HG03558 (cell line): ENCODE measurements around the gene ZNF335.
"Not testable (repeated sequence)": the region's sequence is repeated elsewhere in the genome, so short reads cannot be mapped to it uniquely, and the experiment has no call there.

Source experiments
- ATAC-seq: cut with Tn5 transposase; IDR thresholded peaks from one replicate; pipeline ENCODE4 v1.9.1; 2021; ENCODE audit warnings: moderate number of reproducible peaks; ENCODE audit not compliant: unreplicated experiment; ENCODE audit errors: extremely low read depth

ZNF335 gene

DNA sequence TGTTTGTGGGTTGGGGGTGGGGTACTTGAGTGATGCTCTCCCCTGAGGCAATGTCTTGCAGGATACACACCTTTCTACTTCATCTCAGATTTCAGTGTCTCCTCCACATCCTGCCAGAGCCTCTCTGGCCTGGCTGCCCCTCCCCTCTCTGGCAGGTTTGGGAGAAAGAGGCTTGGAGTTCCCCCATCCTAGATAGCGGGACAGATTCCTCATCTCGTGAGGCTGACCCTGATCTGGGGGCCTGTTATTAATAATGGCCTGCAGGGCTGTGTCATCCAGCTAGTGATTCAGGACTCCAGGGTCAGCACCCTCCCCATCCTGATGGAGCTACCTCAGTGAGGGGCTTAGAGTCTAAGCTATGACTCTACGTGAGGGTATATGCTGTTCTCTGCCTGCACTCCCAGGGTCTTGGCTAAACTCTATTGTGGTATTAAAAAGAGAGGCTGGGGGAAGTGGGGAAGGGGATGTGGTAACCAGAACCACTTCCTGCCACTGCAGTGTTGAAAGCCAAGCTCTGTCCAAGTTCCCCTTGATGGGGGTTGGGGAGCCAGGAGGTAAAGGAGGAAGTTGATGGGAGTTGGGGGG is 33.0 kb upstream of the ZNF335 start:
- ATAC-seq, result no peak

DNA sequence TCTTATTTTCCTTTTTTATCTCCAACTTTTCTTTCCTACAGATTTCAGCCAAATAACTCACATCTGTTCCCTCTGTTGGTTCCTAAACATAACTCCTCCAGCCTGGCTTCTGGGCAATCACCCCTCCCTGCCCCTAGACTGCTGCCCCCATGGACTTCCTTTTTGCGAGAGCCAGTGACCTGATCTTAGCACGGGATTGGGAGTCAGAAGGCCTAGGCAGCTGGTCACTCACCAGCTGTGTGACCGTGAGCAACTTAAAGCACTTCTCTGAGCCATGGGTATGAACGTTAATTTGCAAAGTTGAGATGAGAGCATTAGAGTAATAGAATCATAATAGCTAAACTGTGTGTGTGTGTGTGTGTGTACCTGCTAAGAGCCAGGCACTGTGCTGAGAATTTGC is 32.2 kb upstream of the ZNF335 start:
- ATAC-seq, result no peak

GRCh38 chr20:46002008-46002407 is 30.0 kb upstream of the ZNF335 start:
- ATAC-seq, result no peak

DNA sequence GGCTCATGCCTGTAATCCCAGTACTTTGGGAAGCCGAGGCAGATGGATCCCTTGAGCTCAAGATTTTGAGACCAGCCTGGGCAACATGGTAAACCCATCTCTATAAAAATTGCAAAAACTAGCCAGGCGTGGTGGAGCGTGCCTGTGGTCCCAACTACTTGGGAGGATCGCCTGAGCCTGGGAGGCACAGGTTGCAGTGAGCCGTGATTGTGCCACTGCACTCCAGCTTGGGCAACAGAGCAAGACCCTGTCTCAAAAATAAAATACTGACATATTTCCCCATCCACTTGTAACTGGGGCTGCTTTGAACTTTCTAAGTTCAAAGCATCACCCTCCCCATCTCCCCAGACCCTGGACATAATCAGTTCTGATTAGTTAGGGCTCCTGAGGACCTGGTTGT is 29.5 kb upstream of the ZNF335 start:
- ATAC-seq, result no peak

DNA sequence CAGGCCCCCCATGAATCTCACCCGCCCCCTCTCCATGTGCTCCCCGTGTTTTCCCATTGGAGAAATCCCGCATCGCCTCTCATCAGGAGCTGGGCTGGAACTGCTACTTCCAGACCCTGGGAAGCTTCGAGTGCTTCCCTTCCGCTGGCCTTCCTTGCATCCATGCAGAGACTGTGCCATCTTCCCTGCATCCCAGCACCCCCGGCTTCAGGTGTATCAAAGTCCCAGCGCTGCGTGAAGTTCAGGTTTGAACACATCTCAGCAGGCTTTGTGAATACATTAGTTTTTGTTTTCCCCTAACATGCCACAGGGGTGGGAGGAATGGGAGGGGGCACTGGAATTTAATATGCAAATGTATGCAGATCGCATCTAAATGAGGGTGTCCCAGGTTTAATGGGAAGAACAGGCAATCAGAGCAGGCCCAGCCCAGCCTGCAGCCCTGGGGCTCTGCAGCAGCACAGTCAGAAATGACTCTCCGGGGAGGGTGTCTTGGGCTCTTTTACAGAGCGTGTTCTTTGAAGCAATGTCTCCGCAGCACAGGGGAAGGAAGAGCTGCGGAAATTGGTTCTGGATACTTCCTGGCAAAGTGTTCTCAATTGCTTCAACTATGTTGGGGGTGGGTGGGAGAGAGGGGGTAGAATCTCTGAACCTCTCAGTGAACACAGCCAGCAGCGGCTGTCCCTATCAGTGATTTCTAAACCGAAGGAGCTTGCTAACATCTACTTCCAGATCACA is 28.4 kb upstream of the ZNF335 start:
- no peak for ATAC-seq

GRCh38 chr20:45999557-46000261 is 27.7 kb upstream of the ZNF335 start:
- no peak for ATAC-seq

- no peak for ATAC-seq
These were observed 26.8 kb upstream of the ZNF335 start for GRCh38 chr20:45998761-45999160.

GRCh38 chr20:45998337-45998736 is 26.3 kb upstream of the ZNF335 start:
- ATAC-seq, result no peak

- ATAC-seq, result no peak
These were observed 25.2 kb upstream of the ZNF335 start for GRCh38 chr20:45997187-45997586.

GRCh38 chr20:45995495-45996097 is 23.6 kb upstream of the ZNF335 start:
- not testable (repeated sequence) for ATAC-seq

- ATAC-seq, result no peak
These were observed 22.9 kb upstream of the ZNF335 start for GRCh38 chr20:45994761-45995493.

- no peak for ATAC-seq
These were observed 21.4 kb upstream of the ZNF335 start for GRCh38 chr20:45993197-45993951.

DNA sequence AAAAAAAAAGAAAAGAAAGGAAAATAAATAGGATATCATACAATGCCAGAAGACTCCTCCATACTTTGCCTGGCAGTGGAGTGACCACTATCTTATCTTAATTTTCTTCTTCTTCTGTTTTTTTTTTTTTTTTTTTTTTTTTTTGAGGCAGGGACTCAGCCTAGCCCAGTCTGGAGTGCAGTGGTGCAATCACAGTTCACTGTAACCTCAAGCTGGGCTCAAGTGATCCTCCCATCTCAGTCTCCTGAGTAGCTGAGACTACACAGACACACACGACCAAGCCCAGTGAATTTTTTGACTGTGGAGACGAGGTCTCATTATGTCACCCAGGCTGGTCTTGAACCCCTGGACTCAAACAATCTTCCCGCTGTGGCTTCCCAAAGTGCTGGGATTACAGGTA is 19.6 kb upstream of the ZNF335 start:
- no peak for ATAC-seq

DNA sequence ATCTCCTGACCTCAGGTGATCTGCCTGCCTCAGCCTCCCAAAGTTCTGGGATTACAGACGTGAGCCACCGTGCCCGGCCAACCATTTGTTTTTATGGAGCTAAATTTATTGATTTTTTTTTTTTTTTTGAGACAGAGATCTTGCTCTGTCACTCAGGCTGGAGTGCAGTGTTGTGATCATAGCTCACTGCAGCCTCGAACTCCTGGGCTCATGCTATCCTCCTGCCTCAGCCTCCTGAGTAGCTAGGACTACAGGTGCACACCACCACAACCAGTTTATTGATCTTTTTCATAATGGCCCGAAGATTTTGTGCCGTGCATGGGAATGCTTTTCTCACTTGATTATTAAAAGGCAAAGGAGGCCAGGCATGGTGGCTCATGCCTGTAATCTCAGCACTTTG is 16.8 kb upstream of the ZNF335 start:
- not testable (repeated sequence) for ATAC-seq

DNA sequence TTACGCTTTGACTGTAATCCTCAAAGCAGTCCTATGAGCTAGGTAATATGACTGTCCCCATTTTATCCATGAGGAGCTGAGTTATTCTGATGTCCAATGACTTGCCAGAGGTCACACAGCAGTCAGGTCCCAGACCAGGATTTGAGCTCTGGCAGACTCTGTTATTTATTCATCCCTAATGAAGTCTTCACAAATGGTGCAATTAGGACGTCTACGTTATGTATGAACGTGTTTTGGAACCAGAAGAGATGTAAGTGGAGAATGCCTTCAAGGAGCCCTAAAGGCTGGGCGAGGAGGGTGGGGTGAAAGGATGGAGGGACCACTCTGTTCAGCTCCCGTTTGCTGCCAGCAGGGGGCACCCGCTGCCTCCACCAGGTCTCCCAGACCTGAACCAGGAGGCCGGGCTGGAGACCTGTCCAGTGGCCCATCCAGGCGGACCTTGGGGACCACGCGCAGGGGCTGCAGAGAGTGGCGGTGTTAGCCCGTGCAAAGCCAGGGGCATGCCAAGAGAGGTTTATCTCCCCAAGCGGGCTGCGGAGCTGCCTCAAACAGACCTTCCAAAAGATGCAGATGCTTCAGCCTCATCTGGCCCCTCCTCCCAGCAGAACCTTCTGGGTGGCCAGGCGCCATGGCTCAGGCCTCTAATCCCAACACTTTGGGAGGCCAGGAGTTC is 15.2 kb upstream of the ZNF335 start:
- no peak for ATAC-seq

- ATAC-seq, result no peak
These were observed 13.6 kb upstream of the ZNF335 start for GRCh38 chr20:45985573-45985972.

DNA sequence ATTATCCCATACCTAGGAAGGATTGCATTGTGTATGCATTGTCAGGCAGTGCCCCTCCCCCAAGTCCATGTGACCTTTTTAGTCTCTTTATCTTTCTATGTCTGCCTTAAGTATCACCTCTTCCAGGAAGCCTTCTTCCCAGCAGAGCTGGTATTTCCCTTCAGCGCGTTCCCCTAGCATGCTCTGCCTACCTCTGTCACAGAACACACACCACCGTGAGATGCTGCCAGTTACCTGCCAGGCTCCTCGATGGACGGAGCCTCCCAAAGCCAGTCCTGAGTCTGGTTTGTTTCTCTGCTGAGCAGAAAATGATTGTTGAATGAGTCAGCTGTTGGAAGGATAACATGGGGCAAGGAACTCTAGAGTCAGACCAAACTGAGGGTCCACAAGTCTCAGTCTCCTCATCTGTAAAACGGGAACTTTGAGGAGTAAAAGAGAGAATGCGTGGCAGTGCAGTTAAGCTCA is 11.3 kb upstream of the ZNF335 start:
- ATAC-seq, result no peak

- ATAC-seq, result no peak
These were observed 9.3 kb upstream of the ZNF335 start for GRCh38 chr20:45981261-45981660.

DNA sequence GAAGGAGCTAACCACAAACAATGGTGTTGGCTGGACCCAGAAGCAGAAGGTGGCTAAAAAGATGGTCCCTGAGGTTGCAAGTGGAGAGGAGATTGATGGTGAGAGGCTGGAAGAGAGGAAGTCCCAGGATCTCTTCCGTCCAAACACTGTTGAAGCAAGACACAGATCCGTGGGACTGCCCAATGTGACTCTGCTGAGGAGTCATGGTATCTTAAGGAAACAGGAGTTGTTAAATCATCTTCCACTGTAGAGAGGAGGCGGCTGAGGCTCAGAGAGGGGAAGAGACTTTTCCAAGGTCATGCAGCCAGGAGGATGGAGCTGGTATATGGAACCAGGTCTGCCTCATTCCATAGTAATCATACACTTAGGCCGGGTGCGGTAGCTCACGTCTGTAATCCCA is 4.1 kb upstream of the ZNF335 start:
- no peak for ATAC-seq
